Gastroesophageal sphincter (tissue), 4 donors: ENCODE data around the gene DLG4. TPM values are rescaled to one million over a fixed set of nuclear protein-coding genes. Genes with fewer than 3 reads are reported as not detected.
A peak's percentile ranks its signal among the peaks of the same experiment; 100 is the strongest.

Source experiments
- ATAC-seq: fragments of 150-250 bp; one replicate; pipeline ENCODE4 v1.9.1; 2016; ENCODE audit warnings: mild to moderate bottlenecking, moderate library complexity
- H3K27ac ChIP-seq, 4 donors: fragments of 200-600 bp; sonication (generic) in 3 of 4; 1 replicate in 3 of 4; 2 replicates in 1 of 4; pipeline ENCODE4 v1.5.1; 2016 to 2019
- H3K27me3 ChIP-seq: fragments of 200-600 bp; sonication (generic); one replicate; pipeline ENCODE4 v1.5.1; 2019
- H3K36me3 ChIP-seq, 2 donors: fragments of 200-600 bp; sonication (generic); one replicate each; pipeline ENCODE4 v1.5.1; 2019; ENCODE audit warnings: control low read depth in 1 of 2
- H3K4me1 ChIP-seq, 3 donors: fragments of 200-600 bp; sonication (generic); 1 replicate in 2 of 3; 2 replicates in 1 of 3; pipeline ENCODE4 v1.5.1; 2016 to 2019; ENCODE audit warnings: control low read depth in 2 of 3
- H3K4me3 ChIP-seq, 2 donors: fragments of 200-600 bp; sonication (generic); one replicate each; pipeline ENCODE4 v1.5.1; 2019; ENCODE audit warnings: mild to moderate bottlenecking in 1 of 2, moderate library complexity in 1 of 2
- H3K9me3 ChIP-seq, 3 donors: fragments of 200-600 bp; sonication (generic); one replicate each; pipeline ENCODE4 v1.5.1; 2017 to 2019; ENCODE audit warnings: control low read depth in 2 of 3
- EP300 ChIP-seq: sonication (generic); formaldehyde crosslinking; IDR thresholded peaks from one replicate; pipeline ENCODE4 v1.6.1; 2017; ENCODE audit warnings: antibody characterized with exemption, mild to moderate bottlenecking
- POLR2A ChIP-seq, 2 donors: fragments of 450-650 bp; IDR thresholded peaks; one replicate each; pipeline ENCODE4 v1.6.1; 2017; ENCODE audit warnings: antibody characterized with exemption in 2 of 2, mild to moderate bottlenecking in 2 of 2, moderate library complexity in 1 of 2
- POLR2AphosphoS5 ChIP-seq: sonication (generic); formaldehyde crosslinking; IDR thresholded peaks from one replicate; pipeline ENCODE4 v1.6.1; 2017; ENCODE audit warnings: antibody characterized with exemption
- WGBS, 2 donors: methylation state at CpG; one replicate each; pipeline ENCODE4 v1.1.5; 2018; ENCODE audit warnings: low coverage in 1 of 2; 5-methylcytosine and 5-hydroxymethylcytosine counted together
- total RNA-seq, 4 donors: library from RNA; depleted of rRNA; stranded (reverse); fragments of >200 nt; gene quantifications; one replicate each; pipeline ENCODE4 v1.1.0, GENCODE V29; 2016
- TF ChIP-seq, protein P1 (sequence below), 4 experiments: fragments of 200-600 bp in 2 of 4; fragments of 450-650 bp in 2 of 4; sonication (generic) in 1 of 4; IDR thresholded peaks; one replicate each; pipeline ENCODE4 v1.5.1; 2017 to 2019; ENCODE audit warnings: antibody characterized with exemption in 4 of 4, mild to moderate bottlenecking in 2 of 4, moderate library complexity in 2 of 4

The DLG4 gene
- total RNA-seq, 4 donors from 2014 or later, result 14.1 to 21.7 (median 16.5) TPM

DNA sequence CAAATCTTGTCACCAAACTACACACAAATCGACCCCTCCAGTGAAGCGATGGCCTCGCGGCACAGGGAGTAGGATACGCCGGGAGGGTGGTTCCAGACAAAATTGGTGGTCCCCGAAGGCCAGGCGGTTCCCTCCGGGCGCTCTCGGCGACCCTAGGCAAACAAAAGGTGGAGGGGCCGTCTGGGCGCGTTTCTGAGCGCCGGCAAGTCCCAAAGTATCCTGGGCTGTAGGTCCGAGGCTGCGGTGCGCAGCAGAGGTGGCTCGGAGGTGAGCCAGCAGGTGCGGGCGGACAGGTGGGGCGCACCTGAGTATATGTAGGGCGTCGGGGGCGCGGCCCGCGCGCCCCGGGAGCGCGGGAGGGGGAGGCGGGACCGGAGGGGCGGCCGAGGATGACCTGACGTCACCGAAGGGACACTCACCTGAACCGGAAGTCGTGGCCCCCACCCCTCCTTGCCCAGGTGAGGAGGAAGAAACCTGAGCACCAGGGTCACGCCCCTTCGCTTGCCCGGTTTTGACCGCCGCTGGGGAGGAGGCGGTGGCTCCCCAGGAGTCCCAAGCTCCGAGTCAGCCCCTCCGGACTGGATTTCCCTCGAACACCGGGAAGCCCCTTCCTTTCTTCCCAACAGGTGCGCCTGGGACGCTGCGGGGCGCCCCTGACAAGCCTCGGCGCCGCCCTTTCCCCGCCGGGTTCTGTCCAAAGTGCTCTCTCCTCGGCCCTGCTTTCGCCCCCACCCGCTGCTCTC, 42.7 kb upstream of the DLG4 start, which contains the start of gene CLDN7:
Gene CLDN7, minus strand, starts transcription at position 287 of the 743 bp plus-strand sequence. CDS start 435 bp downstream, outside the sequence.
- H3K27ac ChIP-seq, result peak within 1 kb of the TSS in 1 of 4 donors; percentile 53
- peak within 1 kb of the TSS; percentile 2 to 52 for H3K4me3 ChIP-seq
- H3K27me3 ChIP-seq, result peaks cover 72% of the 10 kb centered on the region
- peaks cover 0 to 23% of the 10 kb centered on the region in 2 donors for H3K36me3 ChIP-seq
- peaks cover 0 to 34% (median 22%) of the 10 kb centered on the region in 3 donors for H3K4me1 ChIP-seq
- no peak for ATAC-seq
- 1 to 6% methylated on average over 14 to 18 of the region's 64 CpGs for WGBS, 2 donors
- TF ChIP-seq EP300 (no peak), POLR2AphosphoS5 (no peak), POLR2A (IDR thresholded peaks at IDR 0.05) (no peak)
- TF ChIP-seq, protein P1, sequence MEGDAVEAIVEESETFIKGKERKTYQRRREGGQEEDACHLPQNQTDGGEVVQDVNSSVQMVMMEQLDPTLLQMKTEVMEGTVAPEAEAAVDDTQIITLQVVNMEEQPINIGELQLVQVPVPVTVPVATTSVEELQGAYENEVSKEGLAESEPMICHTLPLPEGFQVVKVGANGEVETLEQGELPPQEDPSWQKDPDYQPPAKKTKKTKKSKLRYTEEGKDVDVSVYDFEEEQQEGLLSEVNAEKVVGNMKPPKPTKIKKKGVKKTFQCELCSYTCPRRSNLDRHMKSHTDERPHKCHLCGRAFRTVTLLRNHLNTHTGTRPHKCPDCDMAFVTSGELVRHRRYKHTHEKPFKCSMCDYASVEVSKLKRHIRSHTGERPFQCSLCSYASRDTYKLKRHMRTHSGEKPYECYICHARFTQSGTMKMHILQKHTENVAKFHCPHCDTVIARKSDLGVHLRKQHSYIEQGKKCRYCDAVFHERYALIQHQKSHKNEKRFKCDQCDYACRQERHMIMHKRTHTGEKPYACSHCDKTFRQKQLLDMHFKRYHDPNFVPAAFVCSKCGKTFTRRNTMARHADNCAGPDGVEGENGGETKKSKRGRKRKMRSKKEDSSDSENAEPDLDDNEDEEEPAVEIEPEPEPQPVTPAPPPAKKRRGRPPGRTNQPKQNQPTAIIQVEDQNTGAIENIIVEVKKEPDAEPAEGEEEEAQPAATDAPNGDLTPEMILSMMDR (IDR thresholded peaks at IDR 0.05), result no peak
- no peaks in the 10 kb centered on the region for H3K9me3 ChIP-seq

DNA sequence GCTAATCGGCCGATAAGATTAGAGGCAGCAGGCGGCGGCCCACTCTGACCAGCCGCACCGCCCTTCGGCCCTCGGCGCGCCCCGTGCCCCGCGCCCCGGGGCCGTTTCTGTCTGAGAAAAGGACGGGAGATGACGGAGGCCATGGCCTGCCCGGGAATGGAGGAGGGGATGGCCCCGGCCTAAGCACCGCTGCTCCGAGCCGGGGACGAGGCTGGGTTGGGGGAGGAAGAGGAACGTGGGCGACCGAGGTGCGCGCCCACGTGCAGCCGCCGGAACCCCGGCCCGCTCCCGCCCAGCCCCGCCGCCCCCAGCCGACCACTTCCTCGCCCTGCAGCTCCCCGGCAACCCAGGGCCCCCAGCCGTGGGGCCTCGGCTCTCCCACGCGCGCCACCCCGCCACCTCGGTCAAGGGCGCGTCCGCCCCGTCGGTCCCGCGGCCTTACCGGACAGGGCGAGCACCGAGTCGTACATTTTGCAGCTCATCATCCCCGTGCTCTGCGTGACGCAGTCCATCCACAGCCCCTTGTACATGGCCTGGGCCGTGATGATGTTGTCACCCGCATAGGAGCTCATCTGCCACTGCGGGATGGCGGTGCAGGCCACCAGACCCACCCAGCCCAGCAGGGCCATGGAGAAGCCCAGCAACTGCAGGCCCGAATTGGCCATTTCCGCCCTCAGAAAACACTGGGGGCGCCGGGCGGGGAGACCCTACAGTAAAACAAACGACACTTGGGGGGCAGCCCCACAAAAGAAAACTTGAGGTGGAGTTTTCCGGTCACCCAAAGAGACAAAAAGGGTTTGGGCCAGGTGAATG, 41.9 kb upstream of the DLG4 start:
- Histone ChIP-seq H3K27ac (peak overlapping the region in 1 of 4 donors; percentile 53), H3K36me3 (peaks cover 0 to 31% of the 10 kb centered on the region in 2 donors), H3K4me3 (peak overlapping the region; percentile 2 to 52), H3K9me3 (no peaks in the 10 kb centered on the region), H3K27me3 (peaks cover 65% of the 10 kb centered on the region), H3K4me1 (peaks cover 0 to 34% (median 22%) of the 10 kb centered on the region in 3 donors)
- 37% methylated on average over 2 of the region's 71 CpGs; no CpG with 5 or more reads in 1 of the 2 donors for WGBS, 2 donors
- TF ChIP-seq, protein P1 (IDR thresholded peaks at IDR 0.05), result no peak
- TF ChIP-seq POLR2AphosphoS5 (no peak), EP300 (no peak), POLR2A (IDR thresholded peaks at IDR 0.05) (no peak)
- peak; percentile 14 for ATAC-seq

DNA sequence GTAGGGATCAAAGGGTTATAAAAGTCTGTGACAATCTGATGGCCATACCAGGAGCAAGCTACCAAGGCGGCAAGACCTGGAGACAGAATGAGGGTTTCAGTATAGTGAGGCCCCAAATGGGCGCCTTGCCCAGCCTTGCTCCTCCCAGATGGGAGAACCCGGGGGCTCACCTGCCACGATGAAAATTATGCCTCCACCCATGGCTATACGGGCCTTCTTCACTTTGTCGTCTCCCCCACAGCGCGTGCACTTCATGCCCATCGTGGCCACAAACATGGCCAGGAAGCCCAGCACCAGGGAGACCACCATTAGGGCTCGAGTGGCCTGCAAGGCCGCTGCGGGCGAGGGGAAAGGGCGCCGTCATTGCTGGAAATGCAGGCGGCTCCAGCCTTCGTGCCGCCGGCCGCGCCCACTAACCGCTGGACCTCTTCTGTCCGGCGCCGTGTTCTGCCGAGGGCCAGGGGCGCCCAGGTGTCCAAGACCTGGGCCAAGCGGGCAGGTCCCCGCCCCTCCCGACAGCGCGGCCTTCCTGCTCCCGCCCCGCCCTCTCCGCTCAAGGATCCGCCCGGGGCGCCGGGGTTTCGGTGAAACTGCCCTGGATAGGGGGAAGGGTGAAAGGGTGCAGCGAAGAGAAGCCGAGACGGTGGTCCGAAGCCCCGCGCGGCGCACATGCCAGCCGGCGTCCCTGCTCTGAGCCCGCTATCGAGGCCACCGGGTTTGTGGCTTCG, 41.2 kb upstream of the DLG4 start:
- no peak for TF ChIP-seq POLR2A (IDR thresholded peaks at IDR 0.05)
- TF ChIP-seq, protein P1 (IDR thresholded peaks at IDR 0.05), result no peak
- no peak for TF ChIP-seq POLR2AphosphoS5
- TF ChIP-seq EP300, result no peak
- peaks cover 0 to 34% (median 22%) of the 10 kb centered on the region in 3 donors for H3K4me1 ChIP-seq
- WGBS, 2 donors, result no CpG with 5 or more reads among the region's 54 CpGs
- peak; percentile 56 for ATAC-seq
- peaks cover 57% of the 10 kb centered on the region for H3K27me3 ChIP-seq
- peak overlapping the region in 1 of 4 donors; percentile 53 for H3K27ac ChIP-seq
- H3K4me3 ChIP-seq, result peak overlapping the region; percentile 2 to 52
- H3K9me3 ChIP-seq, result no peaks in the 10 kb centered on the region
- H3K36me3 ChIP-seq, result peaks cover 0 to 38% of the 10 kb centered on the region in 2 donors

DNA sequence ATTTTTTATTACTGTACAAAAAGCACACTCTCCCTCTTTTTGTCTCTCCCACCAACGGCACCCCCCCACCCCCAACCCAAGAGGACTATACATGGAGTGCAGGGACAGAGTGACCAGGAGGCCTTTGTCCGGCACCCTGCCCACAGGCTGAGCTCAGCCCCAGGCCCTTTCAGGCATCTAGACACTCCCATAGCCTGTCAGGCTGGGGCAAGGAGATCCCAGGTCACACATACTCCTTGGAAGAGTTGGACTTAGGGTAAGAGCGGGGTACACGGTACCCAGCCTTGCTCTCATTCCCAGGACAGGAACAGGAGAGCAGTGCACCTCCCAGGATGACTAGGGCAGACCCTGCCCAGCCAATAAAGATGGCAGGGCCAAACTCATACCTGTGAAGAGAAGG, 40.5 kb upstream of the DLG4 start:
- WGBS, 2 donors, result 60 to 75% methylated on average over 1 to 2 of the region's 4 CpGs
- peaks cover 0 to 45% of the 10 kb centered on the region in 2 donors for H3K36me3 ChIP-seq
- no peak overlapping the region for H3K4me3 ChIP-seq
- no peaks in the 10 kb centered on the region for H3K9me3 ChIP-seq
- H3K4me1 ChIP-seq, result peaks cover 0 to 34% (median 22%) of the 10 kb centered on the region in 3 donors
- TF ChIP-seq POLR2AphosphoS5 (no peak), POLR2A (IDR thresholded peaks at IDR 0.05) (no peak), EP300 (no peak)
- TF ChIP-seq, protein P1 (IDR thresholded peaks at IDR 0.05), result no peak
- no peak for ATAC-seq
- peaks cover 51% of the 10 kb centered on the region for H3K27me3 ChIP-seq
- no peak overlapping the region for H3K27ac ChIP-seq
